Activated CD4-positive, alpha-beta T cell treated with anti-CD3 and anti-CD28 coated beads for 1 hour (primary cell): ENCODE results near the gene NT5M.
"Not testable (repeated sequence)": the region's sequence is repeated elsewhere in the genome, so short reads cannot be mapped to it uniquely, and the experiment has no call there.

Source experiments
- DNase-seq: peaks from one replicate; pipeline ENCODE4 v3.0.0-alpha.2; 2020

Gene NT5M

GRCh38 chr17:17303010-17303846 is at the start of gene NT5M:
Gene NT5M (plus strand): TSS chr17:17303373. CDS start chr17:17303551, 178 bp downstream.
- peak; percentile 39 for DNase-seq

DNA sequence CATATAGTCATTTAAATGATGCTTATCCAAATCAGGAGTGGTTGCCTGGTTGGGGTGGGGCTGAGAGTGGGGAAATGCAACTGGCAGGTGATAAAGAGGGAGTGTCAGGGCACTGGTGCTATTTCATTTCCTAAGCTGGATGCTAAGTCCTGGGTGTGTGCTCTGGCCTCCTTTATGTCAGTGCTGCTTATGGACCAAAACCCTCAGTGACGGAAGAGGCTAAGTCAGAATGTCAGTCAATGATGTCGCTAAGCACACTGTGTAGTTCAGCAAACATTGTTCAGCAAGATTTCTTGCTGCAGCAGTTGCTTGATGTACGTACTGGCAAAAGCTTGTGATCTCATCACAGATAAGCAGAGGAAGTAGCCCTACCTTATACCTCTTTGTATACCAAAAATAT is 49.8 kb upstream of the NT5M start:
- DNase-seq = no peak

DNA sequence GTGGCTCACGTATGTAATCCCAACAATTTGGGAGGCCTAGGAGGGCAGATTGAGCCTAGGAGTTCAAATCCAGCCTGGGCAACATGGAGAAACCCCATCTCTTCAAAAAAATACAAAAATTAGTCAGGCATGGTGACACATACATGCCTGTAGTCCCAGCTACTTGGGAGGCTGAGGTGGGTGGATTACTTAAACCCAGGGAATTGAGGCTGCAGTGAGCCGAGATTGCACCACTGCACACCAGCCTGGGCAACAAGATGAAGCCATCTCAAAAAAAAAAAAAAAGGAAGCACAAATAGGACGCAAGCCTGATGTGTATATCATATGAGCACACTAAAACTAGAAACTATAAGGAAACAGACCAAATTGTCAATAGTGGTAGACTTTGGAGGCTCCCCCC is 49.1 kb upstream of the NT5M start:
- DNase-seq = no peak

GRCh38 chr17:17255689-17256088 is 47.5 kb upstream of the NT5M start:
- DNase-seq = not testable (repeated sequence)

DNA sequence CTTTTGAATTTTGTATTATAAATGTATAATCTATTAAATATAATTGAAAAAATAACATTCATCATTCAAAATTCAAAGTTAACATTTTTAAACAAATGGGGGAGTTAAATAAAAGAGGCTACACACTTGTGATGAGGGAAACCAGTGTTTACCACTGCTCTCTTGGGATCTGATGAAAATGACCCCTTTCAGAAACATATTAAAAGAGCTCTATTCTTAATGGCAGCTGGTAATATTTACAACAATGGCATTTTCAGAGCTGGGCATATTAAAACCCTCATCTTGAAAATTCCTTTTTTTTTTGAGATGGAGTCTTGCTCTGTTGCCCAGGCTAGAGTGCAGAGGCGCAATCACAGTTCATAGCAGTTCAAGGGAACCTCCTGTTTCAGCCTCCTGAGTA is 46.9 kb upstream of the NT5M start:
- DNase-seq = no peak

DNA sequence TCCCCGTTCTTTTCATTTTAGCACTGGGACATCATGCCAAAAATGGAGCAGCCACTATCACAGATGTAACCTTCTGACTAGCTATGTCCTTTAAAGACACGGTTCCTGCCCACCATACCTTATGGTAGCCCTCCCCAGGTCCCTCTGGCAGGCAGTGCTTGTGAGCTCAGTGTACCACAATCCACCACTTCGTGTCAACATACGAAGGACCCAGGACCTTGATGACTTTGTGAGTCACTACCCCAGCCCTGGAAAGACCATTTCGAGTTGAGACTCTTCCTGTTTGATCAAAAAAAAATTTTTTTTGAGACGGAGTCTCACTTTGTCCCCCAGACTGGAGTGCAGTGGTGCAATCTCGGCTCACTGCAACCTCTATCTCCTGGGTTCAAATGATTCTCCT is 45.2 kb upstream of the NT5M start:
- DNase-seq = no peak

- DNase-seq = no peak
These were observed 44.2 kb upstream of the NT5M start for GRCh38 chr17:17258998-17259397.

DNA sequence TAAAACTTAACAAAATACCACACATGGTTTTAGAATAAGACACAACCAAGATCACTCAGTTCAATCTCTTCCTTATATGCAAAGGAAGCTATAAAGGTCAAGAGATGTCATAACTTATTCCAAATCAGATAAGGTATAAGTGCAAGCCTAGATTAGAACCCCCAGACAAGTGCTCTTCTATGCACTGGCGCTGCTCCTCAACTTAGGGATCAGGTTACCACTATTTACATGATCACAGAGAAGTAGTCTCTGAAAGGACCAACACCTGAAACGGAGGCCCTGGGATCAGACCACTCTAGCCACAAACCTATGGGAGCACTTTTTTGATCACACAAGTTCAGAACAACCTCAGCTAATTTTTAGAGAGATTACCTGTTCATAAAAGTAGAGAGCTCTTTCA is 38.7 kb upstream of the NT5M start:
- no peak for DNase-seq

DNA sequence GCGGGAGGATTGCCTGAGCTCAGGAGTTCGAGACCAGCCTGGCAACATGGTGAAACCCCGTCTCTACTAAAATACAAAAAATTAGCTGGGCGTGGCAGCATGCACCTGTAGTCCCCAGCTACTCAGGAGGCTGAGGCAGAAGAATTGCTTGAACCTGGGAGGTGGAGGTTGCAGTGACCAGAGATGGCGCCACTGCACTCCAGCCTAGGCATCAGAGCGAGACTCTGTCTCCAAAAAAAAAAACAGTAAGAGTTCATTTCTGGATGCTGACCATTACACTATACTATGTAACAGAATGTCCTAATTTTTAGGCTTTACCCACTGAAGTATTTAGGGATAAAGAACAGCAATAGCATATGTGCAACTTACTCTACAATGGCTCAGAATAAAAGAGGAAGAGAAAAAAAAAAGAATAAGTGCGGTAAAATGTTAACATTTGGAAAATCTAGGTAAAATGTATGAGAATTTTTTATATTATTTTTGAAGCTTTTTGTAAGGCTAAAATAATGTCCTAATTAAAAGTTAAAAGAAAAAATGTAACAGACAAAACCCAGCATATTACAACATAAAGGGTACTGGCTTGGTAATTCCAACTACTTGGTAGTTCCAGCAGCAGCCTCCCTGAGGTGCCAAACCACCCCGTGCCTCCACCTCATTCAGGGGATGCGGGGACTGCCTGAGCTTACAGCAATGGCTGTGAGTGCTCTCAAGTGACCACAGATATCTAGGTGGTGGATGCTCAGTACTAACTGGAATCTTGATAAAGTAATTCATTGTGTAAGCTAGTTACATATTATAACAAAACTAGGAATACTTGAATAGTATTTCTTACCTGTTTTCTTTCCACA is 33.0 kb upstream of the NT5M start:
- DNase-seq = no peak

- no peak for DNase-seq
These were observed 27.2 kb upstream of the NT5M start for GRCh38 chr17:17275971-17276370.

DNA sequence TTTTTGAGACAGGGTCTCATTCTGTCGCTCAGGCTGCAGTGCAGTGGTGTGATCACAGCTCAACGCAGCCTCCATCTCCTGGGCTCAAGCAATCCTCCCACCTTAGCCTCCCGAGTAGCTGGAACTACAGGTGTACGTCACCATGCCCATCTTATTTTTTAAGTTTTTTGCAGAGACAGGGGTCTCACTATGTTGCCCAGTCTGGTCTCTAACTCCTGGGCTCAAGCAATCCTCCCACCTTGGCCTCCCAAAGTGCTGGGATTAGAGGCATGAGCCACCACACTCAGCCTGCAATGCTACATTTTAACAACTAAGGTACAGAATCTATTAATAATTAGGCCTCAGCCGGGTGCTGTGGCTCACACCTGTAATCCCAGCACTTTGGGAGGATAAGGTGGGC is 25.7 kb upstream of the NT5M start:
- not testable (repeated sequence) for DNase-seq

DNA sequence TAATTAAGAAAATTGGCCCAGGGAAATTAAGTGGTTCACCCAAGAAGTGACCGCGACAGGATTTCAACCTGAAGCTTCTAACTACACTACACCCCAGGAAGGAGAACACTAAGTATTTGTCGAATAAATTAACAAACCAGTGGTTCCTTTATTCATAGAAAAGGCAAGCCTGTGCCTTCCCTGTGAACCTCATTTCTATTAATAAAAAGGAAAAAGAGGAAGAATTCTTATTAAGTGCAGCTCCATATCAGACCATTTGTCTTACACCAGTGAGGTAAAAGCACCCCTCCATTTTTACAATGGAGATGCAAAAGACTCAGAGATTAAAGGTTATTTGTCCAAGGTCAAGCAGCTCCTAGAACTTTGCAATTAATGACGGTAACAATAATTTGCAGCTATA is 23.9 kb upstream of the NT5M start:
- DNase-seq = no peak

- DNase-seq = peak; percentile 95
These were observed 22.3 kb upstream of the NT5M start, which contains the start of gene COPS3 for GRCh38 chr17:17280613-17281549. Gene COPS3 (minus strand): TSS chr17:17281246. CDS start chr17:17281186, 60 bp downstream.

- no peak for DNase-seq
These were observed 17.2 kb upstream of the NT5M start for GRCh38 chr17:17285951-17286350.

DNA sequence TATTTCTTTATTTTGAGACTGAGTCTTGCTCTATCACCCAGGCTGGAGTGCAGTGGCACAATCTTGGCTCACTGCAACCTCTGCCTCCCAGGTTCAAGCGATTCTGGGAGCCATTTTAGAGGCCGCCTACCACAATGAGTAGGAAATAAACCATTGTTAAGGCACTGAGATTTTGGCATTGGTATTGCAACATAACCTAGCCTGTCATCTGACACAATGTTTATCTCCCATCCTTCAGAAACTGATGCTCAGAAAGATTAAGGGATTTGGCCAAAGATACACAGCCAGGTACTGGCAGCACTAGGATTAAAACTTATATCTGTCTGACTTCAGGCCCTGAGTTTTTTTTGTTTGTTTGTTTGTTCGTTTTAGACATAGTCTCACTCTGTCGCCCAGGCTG is 14.1 kb upstream of the NT5M start:
- no peak for DNase-seq

DNA sequence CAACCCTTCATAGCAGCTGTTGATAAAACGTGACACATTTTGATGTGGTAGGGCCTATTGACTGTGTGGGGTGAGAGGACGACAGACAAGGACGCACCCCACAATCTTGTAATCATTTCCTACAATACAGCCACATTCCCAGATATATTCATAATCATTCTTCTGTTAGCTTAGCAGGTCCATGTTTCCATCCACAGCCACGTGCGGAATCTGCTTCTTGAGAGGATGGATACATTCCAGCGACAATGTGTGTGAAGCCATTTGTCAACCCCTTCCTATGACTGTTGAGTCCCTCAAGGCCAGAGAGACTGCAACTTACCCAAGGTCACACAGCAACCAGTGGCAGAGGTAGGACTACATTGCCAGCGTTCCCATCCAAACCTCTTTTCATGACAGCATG is 13.5 kb upstream of the NT5M start:
- DNase-seq = no peak

GRCh38 chr17:17295141-17295540 is 8.0 kb upstream of the NT5M start:
- DNase-seq = no peak

GRCh38 chr17:17297217-17297616 is 6.0 kb upstream of the NT5M start:
- no peak for DNase-seq

- no peak for DNase-seq
These were observed 5.1 kb upstream of the NT5M start for GRCh38 chr17:17298108-17298507.

DNA sequence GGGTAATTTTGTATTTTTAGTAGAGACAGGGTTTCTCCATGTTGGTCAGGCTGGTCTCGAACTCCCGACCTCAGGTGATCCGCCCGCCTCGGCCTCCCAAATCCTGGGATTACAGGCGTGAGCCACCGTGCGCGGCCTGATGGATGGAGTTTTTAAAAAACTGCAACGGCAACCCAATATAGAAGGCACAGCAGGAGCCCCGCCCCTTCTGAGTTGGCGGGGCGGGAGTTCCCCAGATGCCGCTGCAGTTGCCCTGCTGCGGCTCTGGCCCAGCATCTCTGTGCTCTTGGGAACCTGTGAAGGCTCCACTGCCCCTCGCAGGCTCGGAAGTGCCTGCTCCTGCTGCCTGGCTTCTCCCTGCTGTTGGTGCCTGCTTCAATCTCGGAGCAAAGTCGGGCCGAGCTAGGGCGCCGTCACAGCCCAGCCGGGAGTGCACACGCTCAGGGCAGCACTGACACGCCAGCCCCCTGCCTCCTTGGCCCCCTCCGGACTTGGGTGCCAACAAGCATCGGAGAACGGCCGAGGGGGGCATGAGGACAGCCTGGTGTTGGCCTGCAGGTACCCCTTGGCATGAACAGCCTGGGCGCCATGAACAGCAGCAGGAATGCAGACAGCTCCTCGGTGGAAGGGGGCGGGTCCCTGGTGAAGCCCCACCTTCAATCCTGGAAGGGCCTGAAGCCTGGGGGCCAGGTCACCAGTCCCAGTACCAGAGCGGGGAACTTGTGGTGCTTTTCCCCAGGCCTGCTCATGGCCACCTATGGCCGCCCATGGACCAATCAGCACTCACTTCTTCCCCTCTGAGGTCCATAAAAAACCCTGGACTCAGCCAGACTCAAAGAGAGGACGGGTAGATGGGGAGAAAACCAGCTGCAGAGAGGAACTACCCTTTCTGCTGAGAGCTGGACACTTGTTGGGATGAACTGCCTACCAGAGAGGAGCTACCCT is 2.3 kb upstream of the NT5M start:
- DNase-seq = peak; percentile 38

DNA sequence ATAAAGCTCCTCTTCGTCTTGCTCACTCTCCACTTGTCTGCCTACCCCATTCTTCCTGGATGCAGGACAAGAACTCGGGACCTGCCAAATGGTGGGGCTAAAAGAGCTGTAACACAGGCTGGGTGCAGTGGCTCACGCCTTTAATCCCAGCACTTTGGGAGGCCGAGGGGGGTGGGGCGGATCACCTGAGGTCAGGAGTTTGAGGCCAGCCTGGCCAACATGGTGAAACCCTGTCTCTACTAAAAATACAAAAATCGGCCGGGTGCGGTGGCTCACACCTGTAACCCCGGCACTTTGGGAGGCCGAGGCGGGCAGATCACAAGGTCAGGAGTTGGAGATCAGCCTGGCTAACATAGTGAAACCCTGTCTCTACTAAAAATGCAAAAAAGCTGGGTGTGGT is 1.5 kb upstream of the NT5M start:
- not testable (repeated sequence) for DNase-seq
